ENCODE results near the gene GNPAT.
A peak's percentile ranks its signal among the peaks of the same experiment; 100 is the strongest.

The GNPAT gene

DNA sequence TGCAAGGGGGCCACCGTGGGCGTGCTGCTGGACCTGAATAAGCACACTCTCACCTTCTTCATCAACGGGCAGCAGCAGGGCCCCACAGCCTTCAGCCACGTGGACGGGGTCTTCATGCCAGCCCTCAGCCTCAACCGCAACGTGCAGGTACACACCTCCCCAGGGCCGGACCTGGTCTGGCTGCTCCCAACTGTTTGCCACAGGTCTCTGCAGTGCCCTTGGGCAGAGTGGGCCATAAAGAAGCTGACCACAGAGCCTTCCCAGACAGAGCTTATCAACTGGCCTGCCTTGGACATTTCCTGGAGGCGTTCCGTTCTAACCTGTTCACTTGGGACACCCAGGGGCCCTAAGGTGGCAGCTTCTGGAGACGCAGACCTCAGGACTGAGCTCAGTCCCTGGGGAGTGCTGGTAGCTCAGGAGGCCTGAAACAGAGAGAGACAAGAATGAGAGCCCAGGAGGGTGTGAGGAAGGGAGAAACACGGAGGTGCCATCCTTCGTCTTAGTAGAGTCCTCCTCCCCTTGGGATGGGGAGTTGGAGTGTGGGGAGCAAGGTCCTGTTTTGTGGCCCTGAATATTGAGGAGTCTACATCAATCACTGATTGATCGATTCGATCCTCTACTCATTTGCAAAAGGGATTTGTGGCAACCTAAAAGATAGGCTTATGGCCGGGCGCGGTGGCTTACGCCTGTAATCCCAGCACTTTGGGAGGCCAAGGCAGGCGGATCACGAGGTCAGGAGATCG lies 27.0 kb upstream of the GNPAT start:
- no peak for DNase-seq

DNA sequence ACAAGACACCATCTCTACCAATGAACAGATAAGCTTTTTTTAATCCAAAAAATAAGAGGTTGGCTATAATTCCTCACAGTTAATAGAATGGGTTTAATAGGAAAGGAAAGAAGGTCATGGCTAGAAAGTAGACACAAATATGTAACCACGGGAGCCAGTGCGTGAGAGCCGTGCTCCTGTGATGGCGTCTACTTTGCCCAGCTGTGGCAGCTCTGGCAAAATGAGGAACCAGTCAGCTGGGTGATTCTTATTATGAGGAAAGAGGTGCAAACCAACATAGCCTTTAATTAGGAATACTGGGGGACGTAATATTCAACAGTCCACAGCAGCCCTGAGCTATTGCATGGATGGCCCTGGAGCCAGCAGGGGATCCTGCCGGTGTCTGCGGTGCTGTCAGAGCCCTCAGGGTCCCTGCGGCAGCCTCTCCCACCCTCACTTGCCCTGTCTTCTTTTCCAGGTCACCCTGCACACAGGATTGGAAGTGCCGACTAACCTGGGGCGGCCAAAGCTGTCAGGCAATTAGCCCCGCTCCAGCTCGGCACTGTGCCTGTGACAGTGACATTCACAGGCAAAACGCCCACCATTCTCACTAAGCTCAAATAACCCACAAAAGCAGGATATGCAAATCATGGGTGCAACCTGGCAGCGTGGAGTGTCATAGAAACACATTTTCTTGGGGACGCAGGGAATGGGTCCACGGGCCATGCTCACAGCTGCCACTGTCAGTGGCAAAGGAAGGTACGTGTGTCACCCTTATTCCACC lies 25.9 kb upstream of the GNPAT start:
- peak; percentile 63 for DNase-seq

- no peak for DNase-seq
Measured at GRCh38 chr1:231215681-231216385, 25.2 kb upstream of the GNPAT start.

- DNase-seq = no peak
Measured at GRCh38 chr1:231216498-231216897, 24.5 kb upstream of the GNPAT start.

GRCh38 chr1:231217056-231217455 lies 24.0 kb upstream of the GNPAT start:
- DNase-seq = no peak

- no peak for DNase-seq
Measured at GRCh38 chr1:231218078-231218477, 22.9 kb upstream of the GNPAT start.

- no peak for DNase-seq
Measured at GRCh38 chr1:231219422-231220401, 21.3 kb upstream of the GNPAT start.

DNA sequence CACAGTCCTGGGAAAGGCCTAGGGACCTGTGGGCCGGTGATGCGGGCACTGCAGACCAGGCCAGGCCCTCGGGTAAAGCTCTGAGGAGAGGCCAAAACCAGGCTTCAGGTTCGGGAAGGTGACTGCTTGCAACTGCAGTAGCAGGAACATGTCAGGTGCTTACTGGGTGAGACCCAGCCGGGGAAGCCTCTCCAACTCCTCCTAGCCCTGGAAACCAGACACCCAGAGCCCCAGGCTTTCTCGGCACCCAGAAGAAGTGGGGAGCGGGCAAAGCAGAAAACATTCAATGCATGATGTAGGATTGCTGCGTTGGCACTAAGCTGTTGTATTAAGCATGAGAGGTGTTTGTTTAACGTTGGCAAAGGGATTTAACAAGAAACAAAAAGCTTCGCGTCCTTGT lies 20.2 kb upstream of the GNPAT start:
- DNase-seq = no peak

- no peak for DNase-seq
Measured at GRCh38 chr1:231226156-231226555, 14.9 kb upstream of the GNPAT start.

GRCh38 chr1:231231511-231231910 lies 9.5 kb upstream of the GNPAT start:
- no peak for DNase-seq

DNA sequence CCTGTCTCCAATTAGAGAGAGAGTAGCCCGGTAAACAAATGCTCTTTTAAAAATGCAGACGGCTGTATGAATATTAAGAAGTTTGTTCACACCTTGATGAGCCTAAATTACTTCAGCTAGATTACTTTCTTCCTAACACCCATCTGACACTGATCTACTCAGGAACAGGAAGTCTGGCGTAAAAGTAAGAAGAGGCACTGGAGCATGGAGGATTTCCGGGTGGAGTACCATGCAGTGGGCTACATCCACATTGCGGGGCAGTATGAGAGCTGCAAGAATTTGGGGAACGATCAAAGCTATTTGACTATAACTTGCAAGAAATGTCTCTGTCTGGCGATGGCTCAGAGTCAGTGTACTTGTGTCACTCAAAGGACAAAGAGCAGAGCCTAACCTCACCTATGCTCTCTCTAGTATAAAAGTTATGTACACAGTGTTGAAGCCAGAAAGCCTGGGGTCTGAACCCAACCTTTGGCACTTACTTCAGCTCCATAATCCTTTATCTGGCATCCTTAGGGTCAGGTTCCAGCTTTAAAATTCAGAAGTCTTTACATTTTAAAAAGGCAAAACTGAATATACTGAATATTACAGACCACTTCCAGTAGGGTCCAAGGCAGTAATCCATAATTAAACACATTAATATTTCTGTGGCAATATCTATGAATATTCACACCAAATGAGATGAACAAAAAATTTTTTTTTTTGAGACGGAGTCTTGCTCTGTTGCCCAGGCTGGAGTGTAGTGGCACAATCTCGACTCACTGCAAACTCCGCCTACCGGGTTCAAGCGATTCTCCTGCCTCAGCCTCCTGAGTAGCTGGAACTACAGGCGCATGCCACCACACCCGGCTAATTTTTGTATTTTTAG lies 7.9 kb upstream of the GNPAT start:
- DNase-seq = no peak

DNA sequence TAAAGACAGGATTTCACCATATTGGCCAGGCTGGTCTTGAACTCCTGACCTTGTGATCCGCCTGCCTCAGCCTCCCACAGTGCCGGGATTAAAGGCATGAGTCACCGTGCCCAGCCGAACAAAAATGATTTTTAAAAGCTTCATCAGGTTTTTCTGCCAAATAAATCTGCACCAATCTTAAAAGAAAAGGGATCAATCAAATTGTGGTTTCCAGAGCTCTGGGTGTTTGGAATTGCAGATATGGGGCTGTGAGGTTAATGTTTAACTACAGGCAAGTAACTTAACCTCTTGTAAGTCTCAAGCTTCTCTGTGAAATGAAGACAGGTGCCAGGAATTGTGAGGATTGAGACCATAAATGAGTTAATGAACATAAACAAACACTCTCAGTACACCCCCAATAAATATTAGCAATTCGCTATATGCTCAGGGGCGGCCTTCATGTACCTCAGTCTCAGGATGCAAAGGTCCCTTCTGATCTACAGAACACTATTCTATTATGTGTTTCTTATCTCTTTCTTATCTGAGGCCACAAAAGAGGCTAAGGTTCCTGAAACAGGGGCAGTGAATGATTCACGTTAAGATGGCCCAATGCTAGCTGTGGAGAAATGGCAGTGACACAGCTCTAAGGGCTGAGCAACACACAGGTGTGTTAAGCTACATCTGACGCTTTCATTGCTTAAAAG lies 7.1 kb upstream of the GNPAT start:
- no peak for DNase-seq

GRCh38 chr1:231234506-231234905 lies 6.5 kb upstream of the GNPAT start:
- DNase-seq = no peak

DNA sequence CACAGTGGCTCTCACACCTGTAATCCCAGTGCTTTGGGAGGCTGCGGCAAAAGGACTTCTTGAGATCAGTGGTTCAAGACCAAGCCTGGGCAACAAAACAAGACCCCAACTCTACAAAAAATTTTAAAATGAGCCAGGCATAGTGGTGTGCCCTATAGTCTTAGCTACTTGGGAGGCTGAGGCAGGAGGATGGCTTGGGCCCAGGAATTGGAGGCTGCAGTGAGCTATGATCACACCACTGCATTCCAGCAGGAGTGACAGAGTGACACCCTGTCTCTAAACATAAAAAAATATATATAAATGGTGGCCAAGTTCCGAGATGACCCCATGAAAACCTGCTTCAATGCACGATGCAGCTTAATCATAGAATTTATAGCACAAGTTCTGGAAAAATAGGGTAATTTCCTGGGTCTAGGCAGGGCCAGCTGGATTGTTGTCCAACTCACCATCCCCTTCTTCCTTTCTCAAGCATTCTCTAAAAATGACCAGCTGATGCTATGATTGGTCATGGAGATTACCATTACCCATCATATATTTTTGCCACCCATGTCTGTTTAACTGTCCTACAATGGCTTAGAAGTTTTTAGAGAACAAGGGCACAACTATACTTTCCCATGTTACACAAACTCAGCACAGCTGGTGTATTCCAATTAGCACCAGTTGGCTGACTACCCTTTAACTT lies 5.3 kb upstream of the GNPAT start:
- no peak for DNase-seq

- DNase-seq = no peak
Measured at GRCh38 chr1:231236208-231236591, 4.8 kb upstream of the GNPAT start.

DNA sequence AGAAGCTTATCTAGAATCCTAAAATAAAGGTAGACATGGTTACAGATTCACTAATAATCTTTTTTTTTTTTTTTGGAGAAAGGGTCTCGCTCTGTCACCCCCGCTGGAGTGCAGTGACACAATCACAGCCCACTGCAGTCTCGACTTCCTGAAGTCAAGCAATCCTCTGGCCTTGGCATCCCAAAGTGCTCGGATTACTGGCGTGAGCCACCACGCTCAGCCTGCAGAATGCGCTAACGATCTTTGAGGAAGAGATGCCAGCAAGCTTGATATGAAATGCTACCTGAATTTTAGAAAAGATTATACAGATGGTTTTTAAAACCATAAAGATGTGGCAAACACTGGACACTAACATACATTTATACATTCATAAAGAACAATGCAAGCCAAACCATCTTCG lies 4.1 kb upstream of the GNPAT start:
- no peak for DNase-seq

GRCh38 chr1:231238298-231238697 lies 2.7 kb upstream of the GNPAT start:
- DNase-seq = no peak

GRCh38 chr1:231240531-231240882 lies 505 bp upstream of the GNPAT start:
- DNase-seq = no peak

GRCh38 chr1:231241750-231242149 lies 738 bp downstream of the GNPAT start:
- no peak for DNase-seq

- DNase-seq = no peak
Measured at GRCh38 chr1:231242516-231243198, 1.6 kb downstream of the GNPAT start.
